Stimulated activated naive CD4-positive, alpha-beta T cell (primary cell): ENCODE results near the gene SOCS1.

Source experiments
- DNase-seq, 6 experiments: peaks; one replicate each; lab custom pipeline; 2025; lab: John Stamatoyannopoulos, UW

SOCS1 gene

DNA sequence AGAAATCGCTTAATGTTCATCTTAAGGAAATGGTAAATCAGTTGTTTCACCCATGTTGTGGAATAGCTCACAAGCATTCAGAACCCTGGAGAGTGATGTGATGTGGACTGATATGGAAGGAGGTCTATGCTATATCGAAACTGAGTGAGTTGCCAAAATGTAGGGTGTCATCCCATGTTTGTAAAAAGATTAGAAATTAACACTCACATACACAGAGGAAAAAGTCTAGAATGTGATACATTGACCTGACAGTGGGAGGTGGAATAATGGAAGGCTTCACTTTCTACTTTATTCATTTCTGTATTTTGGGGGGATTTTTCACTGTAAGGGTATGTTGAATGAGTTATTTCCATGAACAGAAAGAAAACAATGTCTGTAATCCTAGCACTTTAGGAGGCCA is 29.8 kb upstream of the SOCS1 start:
- DNase-seq, result no peak

DNA sequence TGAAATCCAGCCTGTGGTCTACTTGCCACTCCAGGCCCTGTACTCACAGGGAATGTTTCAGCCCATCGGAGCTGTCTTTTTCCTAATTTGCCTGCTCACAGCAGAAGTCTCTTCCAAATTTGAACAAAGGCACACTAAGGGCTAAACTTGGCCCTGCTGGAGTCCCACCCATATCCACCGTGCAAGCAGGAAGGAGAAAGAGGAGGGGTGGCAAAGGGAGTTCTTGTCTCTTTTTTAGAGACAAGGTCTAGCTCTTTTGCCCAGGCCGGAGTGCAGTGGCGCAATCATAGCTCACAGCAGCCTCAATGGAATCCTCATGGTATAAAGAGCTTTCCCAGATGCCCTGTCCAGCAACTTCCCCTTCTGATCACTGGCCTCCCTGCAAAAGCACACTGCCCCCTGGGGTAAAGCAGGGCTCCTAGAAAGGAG is 27.8 kb upstream of the SOCS1 start:
- DNase-seq, result no peak

DNA sequence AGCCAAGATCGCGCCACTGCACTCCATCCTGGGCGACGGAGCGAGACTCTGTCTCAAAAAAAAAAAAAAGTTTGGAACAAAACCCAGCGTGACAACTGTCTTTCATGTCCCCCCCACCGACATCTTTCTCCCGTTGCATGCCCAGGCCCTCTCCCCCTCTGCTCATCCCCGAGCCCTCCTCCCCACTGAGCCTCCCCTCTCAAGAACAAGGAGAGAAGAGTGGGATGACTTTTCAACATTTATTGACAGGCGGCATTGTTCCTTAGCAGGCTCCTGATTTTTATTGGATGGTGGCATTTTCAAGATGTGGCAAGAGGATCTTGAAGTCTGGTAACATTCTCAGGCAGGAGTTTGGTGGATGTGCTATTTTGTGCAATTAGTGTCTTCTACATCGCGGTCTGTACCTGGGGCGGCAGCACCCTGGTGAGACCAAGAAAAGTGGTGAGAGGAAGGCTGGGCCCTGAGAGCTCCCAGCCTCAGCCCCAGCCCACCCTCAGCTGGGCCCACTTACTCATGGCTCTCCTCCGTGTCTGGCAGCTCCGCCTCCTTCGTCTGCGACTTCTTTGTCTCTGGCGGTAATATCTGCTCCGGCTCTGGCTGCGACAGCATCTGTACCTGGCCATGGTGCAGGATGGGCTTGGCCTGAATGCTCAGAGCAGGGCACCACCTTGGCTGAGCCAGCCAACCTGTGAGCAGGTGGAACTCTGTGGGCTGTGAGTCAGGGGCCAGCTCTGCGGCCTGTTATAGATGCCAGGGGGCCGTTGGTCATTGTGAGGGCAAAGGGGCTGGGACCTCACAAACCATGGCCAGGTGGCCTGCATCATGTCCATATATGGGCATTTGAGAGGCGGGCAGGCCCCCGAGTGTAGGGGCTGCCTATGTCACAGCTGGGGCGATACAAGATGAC is 24.9 kb upstream of the SOCS1 start, which contains the start of gene PRM1:
Gene PRM1 (minus strand): TSS at position 715 of the 907 bp plus-strand sequence. CDS start 92 bp downstream, at position 623.
- DNase-seq, result no peak

DNA sequence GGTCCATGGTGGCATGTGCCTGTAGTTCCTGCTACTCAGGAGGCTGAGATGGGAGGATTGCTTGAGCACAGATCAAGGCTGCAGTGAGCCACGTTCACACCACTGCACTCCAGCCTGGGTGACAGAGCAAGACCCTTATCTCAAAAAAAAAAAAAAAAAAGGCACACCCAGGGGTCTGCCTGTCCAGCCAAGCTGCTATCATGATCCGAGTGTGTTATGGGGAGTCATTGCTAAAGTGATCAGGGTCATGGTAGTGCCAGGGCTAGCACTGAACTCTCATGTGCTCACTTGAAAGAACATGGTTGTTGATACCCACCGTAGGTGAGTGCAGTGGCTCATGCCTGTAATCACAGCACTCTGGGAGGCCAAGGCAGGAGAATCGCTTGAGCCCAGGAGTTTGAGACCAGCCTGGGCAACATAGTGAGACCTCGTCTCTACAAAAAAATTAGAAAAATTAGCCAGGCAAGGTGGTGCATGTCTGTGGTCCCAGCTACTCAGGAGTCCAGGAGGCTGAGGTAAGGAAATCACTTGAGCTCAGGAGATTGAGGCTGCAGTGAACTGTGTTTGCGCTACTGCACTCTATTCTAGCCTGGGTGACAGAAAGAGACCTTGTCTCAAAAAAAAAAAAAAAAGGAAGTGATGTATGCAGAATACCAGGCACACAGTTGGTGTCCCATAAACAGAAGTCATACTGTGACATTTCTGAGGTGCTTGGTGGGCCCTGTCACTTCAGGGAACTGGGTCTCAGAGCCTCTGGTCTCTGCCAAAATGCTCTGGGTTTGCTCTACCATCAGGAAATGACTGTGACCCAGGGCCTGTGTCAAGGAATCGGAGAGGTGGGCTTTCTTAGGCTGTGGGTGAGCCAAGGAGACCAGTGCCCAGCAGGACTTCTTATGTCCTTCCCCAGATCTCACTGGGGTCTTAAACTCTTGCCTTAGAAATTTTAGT is 23.0 kb upstream of the SOCS1 start:
- DNase-seq, result no peak

DNA sequence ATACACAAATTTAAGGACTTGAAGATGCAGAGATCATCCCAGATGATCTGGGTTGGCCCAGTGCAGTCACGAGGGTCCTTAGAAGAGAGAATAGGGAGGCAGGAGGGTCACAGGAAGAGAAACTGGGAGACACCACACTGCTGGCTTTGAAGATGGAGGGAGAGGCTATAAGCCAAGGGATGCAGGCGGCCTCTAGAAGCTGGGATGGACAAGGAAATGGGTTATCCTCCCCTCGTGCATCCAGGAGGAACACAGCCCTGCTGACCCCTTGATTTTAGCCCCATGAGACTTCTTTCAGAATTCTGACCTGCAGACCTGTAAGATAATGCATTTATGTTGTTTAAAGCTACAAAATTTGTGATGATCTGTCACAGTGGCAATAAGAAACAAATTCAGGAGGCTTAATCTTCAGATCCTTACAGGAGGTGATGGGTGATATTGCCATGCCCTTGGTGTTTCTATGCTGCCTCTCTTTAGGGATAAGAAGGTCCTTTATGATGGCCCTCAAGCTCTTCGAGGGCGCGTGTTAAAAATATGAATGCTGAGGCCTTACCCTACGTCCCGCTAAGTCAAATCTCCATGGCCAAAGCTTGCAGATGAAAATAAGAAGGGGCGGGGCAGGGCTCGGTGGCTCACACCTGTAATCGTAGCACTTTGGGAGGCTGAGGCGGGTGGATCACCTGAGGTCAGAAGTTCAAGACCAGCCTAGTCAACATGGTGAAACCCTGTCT is 21.8 kb upstream of the SOCS1 start:
- no peak for DNase-seq

- no peak for DNase-seq
Measured at GRCh38 chr16:11276896-11277593, 21.0 kb upstream of the SOCS1 start.

GRCh38 chr16:11276143-11276895 is 20.3 kb upstream of the SOCS1 start, which contains the start of gene PRM2:
TSS of gene PRM2 (minus strand) at chr16:11276480. CDS start at chr16:11276370, 110 bp downstream.
- DNase-seq, result no peak

GRCh38 chr16:11274964-11275363 is 19.0 kb upstream of the SOCS1 start:
- DNase-seq, result no peak

GRCh38 chr16:11273721-11274324 is 17.8 kb upstream of the SOCS1 start:
- no peak for DNase-seq

GRCh38 chr16:11272921-11273720 is 17.1 kb upstream of the SOCS1 start, which contains the start of gene PRM3:
TSS of gene PRM3 (minus strand) at chr16:11273629. CDS start at chr16:11273595, 34 bp downstream.
- DNase-seq, result no peak

DNA sequence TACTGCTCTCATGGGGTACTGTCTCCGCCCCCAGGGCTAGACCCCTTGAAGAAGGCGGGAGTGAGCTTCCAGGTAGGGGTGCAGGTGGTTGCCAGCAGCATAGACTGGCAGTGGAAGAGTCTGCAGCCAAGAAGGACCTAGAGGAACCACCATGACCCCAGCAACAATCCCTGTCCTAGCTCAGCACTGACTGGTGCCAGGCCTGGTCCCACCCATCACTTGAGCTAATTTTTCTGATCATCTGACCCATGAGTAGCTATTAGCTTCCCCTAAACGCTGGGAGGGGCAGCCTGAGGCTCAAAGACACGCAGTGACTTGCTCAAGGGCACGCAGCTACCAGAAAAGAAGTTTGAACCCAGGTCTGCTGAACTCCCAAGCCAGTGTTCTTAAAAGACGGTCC is 16.5 kb upstream of the SOCS1 start:
- DNase-seq, result no peak

GRCh38 chr16:11271610-11272009 is 15.6 kb upstream of the SOCS1 start:
- no peak for DNase-seq

DNA sequence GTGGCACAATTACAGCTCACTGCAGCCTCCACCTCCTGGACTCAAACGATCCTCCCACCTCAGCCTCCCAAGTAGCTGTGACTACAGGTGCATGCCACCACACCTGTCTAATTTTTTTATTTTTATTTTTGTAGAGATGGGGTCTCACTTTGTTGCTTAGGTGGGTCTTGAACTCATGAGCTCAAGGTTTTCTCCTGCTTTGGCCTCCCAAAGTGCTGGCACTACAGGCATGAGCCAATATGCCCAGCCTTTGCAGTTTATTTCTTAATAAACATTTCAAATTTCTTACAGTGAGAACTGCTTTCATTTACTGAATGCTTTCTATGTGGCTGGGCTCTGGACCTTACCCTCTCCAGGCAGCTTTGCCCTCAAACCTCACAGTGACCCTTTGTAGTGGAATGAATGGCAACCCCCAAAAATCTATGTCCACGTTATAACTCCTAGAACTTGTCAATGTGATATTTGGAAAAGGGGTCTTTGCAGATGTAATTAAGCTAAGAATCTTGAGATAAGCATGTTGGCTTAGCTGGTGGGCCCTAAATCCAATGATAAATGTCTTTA is 14.7 kb upstream of the SOCS1 start:
- no peak for DNase-seq

DNA sequence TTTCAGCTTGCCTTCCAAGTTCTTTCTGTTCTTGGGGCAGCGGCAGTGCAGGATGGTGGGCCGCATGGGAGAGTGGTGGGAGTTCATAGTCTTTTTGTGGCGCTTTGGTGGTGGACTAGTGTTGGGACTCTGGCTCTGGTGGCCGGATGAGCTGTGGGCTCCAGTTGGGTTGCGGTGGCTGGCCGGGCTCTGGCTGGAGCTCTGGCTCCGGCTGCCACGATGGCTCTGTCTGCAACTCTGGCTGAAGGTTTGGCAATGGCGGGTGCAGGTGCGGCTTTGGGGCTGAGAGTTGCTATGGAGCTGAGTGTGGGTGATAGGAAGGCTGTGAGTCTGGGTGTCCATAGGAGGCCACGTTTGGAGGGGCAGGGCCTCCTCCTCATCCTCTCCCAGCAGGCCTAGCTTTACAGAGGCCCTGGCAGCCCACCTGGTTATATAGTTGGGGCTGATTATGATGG is 12.9 kb upstream of the SOCS1 start, which contains the start of gene TNP2:
Gene TNP2 (minus strand): TSS at position 405 of the 455 bp plus-strand sequence. CDS start 63 bp downstream, at position 342.
- DNase-seq, result no peak

DNA sequence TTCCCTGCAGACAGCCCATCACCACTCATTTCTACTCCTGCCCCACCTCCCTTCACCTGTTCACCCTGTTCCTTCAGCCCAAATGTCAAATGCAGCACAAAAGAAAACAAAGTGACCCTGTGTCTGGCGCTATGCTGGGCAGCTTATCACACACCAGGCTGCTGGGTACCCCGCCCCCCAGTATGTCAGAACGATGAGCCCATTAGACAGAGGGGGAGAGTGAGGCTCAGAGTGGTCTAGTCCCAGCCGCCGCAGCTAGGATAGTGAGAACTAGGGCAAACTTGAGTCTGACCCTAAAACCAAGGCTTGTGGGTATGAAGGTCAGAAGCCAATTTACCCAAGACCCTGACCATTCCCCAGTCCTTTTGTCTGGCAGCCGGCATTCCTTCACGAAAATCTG is 9.1 kb upstream of the SOCS1 start:
- DNase-seq, result no peak

DNA sequence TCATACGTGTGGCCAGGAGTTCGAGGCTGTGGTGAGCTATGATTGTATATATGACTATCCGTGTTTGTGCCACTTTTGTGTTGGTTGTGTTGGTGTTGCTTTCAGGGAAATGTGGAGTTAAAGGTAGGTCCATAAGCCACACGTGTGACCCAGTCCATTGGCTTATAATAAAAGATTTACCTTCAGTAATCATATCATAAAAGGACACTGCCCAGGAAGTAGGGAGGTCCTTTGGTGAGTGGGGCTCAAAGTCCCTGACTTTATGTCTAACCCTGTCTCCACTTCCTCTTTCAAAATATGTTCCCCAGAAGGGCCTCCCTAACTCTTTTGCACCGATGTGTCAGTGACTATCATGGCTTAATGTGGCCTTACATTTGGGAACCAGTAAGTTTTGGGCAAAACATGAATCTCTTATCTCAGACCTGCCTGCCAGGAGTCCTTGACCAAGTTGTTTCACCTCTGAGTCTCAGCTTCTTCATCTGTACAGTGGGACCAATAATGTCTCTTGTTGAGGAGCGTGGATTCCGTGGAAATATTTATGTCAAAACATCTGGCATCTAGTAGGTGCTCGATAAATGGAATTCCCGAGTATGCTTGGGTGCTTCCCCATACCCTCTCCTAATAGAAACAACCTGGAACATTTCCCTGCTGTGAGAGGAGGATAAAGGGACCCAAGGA is 8.3 kb upstream of the SOCS1 start:
- DNase-seq, result no peak

DNA sequence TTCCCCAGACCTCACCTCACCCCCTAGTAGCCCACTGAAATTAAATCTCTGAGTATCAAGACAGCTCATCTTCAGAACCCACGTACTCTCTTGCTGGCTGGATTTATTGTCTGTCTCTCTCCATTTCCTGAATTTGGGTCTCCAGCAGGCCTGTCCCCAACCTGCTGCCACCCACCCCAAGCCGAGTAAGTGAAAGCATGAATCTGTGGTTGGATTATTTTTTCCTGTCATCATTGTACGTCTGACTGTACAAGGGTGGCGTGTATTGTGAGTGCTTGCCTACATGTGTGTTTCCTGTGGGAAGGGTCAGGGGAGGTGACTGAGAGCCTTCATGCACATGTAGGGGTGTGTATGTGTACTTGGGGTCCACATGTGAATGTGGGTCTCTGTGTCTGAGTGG is 7.7 kb upstream of the SOCS1 start:
- peak in 4 of 6 experiments; percentile 4 to 57 (median 54) for DNase-seq

DNA sequence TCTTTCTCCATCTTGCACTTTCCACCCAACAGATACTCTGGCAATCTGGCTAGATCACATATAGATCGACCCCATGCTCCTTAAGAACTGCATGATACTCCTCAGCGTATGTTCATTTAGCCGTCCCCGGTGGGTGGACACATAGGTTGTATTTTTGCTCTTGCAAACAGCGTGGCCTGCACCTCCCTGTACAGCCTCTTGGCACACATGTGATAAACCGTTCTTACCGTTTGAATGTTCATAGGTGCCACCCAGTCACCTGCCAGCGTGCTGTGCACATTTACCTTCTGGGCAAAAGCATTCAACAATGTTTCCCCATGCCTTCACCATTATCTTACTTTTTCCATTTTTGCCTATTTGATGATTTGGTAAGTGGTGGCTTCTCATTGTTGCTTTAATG is 6.9 kb upstream of the SOCS1 start:
- peak in 1 of 6 experiments; percentile 13 for DNase-seq
